ENCODE results near the gene NOTUM.

NOTUM gene

DNA sequence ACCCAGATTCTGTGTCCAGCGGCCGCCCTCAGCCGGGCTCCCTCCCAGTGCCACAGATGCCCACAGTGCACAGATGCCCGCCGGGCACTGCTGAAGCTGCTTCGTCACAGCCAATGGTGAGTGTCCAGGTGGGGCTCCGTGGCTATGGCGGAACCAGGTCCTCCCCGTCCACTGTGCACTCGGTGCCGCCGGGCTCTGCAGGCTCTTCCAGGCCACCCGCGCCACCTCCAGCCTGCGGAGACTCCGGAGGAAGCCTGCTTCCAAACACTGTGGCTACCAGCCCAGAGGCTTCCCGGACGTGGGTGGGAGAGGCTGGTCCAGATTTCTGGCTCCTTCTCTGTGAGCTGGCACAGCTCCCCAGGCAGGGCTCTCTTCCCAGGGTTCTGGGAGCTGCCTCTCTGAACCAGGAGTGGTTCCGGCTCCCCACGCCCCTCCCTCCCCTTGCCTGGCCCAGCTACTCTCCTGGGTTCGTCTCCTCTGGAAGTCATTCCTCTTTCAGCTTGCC, 21.1 kb downstream of the NOTUM start:
- no peak for DNase-seq (ENCODE audit: low read depth in 2 of 3, low spot score in 1 of 3)

DNA sequence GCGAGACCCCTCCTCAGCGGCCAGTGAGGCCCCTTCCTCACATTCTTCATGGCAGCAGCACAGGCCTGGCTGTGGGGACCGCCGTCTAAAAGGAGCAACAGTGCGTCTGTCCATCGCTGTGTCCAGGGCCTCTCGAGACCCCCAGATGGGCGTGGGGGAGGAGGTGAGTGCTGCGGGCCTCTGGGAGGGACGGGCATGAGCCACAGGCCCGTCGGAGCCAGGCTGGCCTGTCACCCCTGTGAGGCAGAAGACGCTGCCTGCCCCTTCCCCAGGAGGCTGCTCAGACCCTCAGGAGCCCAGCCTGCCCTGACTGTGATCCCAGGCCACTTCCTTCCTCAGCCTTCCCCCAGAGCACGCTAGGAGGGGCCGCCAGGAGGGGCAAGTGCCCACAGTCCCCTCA, 21.8 kb downstream of the NOTUM start:
- DNase-seq (ENCODE audit: low read depth in 2 of 3, low spot score in 1 of 3) = no peak

DNA sequence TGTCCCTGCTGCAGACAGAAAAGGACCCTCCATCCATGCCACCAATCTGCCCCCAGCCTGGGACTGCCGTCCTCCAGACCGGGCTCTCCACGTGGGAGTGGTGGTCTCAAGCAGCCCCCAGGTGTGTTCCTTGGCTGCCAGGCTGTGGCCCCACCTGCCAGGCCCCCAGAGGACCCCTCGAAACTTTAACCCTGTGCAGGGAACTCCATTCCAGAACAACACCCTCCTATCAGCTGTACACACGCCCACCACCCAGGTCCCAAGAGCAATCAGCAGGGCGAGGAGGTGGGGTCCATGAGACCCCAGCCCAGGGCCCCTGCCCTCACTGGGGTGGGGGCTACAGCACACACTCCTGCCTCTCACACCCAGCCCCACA, 25.3 kb downstream of the NOTUM start:
- DNase-seq (ENCODE audit: low read depth in 2 of 3, low spot score in 1 of 3) = no peak

DNA sequence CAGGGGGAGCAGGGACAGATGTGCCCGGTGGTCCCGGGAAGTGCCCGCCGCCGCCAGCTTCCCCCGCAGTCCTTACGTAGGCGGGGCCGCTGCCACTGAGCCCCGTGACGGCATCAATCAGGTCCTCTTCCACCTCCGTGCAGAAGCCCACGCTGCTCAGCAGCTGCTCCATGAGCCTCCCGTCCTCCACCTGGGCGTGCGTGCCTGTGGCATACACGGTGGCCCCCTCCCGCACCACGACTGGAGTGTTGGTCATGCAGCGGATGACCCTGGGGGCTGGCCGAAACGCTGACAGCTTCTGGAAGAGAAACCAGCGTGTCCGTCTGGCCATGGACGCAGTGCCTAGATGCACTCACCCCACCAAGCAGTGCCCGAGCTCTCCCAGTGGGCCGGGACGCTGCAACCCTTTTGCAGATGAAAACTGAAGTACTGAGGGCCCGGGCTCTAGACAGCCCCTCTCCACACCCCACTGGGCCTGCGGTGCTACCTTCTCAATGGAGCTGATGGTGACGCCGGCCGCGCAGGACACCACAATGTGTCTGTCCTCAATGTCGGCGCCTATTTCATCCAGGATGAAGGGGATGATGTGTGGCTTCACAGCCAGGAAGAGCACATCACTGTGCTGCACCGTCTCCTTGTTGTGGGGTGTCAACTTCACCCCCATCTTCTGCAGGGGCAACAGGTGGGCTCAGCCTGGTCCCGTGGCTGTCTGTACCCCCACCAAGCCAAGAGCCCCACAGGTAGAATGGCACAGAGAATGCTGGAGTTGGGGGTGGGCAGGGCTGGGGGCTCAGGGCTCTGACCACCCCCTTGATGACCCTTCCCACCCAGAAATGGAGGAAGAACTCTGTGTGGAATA, 25.9 kb downstream of the NOTUM start:
- DNase-seq (ENCODE audit: low read depth in 2 of 3, low spot score in 1 of 3) = no peak

DNA sequence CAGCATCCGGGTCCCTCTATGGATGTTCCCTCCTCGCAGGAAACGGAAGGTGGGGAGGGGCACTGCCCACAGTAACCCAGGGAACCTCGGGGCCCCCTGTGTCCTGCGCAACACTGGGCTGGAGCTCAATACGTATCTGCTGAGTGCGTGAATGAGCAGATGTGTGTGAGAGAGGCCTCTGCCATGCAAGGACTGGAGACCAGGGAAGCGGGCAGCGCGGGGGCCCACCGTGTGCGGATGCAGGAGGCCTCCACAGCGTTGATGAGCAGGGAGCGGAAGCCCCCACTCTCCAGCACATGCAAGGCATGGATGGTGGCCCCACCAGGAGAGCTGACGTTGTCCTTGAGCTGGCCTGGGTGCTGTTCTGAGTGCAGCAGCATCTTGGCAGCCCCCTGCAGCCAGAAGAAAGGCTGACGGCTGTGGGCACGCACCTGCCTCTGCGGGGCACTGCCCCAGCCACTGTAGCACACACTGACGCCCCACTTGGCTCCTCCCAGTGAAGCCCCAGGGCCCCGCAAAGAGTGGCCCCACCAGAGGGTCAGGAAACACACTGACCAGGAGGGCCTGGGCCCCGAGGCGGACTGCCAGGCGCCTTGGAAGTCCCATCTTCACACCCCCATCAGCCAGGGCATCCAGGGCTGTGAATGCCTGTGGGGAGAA, 26.8 kb downstream of the NOTUM start:
- no peak for DNase-seq (ENCODE audit: low read depth in 2 of 3, low spot score in 1 of 3)

DNA sequence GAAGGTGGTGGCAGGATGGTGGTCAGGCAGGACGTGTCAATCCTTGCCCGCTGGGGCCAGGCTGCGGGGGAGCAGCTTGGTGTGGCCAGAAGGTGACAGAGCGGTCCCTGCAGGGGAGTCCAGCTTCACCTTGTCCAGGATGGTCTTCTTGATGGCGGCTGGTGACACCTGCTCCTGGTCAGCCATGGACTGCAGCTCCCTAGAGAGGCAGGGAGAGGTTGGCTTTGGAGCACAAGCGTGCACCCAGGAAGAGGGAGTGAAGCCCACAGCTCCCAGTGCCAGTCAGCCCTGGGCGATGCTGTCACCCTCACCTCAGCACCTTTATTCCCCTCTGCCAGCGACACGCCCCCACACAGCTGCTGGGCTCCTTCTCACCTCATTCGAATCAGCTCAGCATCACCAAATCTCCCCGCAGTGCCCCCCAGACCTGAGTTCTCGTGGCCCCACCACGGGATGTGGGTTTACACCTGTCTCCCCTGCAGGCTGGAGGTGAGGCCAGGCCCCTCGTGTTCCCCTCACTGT, 27.7 kb downstream of the NOTUM start:
- no peak for DNase-seq (ENCODE audit: low read depth in 2 of 3, low spot score in 1 of 3)

DNA sequence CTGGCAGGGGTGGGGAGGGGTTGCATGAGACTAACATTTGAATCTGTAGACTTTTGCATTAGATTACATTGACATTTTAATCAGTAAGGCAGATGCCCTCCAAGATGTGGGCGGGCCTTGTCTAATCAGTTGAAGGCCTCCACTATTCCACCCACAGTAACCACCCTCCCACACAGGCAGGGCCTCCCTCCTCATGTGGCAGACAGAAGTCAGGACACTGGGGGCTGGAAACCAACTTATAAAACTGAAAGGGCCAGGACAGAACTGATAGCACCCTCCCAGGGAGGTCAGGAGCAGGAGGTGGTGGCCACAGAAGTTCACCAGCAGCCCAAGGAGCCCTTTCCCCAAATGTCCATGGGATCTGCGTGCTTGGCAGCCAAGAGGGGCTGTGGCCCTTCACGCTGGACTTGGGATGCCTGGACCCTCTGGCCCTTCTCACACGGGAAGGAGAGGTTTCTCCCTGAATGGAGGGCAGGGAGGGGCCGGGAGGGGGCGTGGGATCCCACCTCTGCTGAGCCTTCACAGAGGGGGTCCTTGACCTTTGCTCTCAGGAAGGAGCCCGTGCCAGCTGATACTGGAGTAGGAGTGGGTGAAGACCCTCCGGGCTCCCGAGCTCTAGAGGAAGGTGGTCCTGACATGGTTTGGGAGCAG, 28.5 kb downstream of the NOTUM start:
- DNase-seq (ENCODE audit: low read depth in 2 of 3, low spot score in 1 of 3) = no peak

DNA sequence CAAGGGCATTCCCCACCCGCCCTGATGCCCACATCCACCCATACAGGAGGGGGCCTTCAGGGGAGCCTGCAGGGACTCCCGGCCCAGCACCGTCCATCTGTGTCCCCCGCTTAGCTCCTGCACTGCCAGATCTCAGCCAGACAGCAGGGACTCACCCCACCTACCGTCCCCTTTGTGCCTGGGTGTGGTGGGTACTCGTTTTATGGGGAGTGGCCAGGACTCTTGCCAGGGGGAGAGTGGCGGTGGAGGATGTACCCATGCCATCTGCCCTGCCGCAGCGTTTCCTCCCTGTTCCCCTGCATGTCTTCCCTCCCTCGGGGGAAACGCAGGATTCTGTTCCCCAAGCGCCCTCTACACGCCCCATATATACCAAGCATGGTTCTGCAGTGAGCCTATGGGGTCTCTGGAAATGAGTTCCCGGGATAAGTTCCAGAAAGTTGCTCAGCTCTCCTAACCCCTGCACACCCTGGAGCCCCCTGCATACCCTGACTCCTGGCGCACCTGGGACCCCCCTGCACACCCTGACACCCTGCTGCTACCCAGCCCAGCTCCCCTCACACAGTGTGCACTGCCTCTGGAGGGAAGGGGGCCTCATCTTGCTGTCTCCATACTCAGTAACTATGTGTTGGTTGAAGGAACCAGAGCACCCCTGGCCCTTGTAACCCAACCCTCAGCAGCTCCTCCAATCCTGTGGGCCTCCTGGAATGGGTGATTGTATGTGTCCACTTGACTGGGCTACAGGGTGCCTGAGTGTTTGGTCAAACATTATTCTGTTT, 29.2 kb downstream of the NOTUM start:
- no peak for DNase-seq (ENCODE audit: low read depth in 2 of 3, low spot score in 1 of 3)

DNA sequence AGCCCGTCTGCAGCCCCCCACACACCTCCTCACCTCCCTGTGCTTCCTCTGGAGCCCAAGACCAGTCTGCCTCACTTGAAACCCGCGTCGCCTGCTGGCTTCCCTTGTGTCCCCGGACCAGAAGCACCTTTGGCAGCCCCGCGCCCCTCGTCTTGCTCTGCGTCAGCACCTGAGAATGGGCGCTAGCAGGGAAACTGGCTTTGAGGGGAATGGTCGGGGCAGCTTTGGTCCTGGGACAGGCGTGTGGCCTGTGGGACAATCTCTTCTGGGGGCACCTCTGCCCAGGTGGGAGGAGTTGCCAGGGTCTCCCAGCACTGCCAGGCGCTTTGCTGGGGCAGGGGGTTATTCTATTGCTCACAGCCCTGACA, 29.8 kb downstream of the NOTUM start:
- DNase-seq (ENCODE audit: low read depth in 2 of 3, low spot score in 1 of 3) = no peak

DNA sequence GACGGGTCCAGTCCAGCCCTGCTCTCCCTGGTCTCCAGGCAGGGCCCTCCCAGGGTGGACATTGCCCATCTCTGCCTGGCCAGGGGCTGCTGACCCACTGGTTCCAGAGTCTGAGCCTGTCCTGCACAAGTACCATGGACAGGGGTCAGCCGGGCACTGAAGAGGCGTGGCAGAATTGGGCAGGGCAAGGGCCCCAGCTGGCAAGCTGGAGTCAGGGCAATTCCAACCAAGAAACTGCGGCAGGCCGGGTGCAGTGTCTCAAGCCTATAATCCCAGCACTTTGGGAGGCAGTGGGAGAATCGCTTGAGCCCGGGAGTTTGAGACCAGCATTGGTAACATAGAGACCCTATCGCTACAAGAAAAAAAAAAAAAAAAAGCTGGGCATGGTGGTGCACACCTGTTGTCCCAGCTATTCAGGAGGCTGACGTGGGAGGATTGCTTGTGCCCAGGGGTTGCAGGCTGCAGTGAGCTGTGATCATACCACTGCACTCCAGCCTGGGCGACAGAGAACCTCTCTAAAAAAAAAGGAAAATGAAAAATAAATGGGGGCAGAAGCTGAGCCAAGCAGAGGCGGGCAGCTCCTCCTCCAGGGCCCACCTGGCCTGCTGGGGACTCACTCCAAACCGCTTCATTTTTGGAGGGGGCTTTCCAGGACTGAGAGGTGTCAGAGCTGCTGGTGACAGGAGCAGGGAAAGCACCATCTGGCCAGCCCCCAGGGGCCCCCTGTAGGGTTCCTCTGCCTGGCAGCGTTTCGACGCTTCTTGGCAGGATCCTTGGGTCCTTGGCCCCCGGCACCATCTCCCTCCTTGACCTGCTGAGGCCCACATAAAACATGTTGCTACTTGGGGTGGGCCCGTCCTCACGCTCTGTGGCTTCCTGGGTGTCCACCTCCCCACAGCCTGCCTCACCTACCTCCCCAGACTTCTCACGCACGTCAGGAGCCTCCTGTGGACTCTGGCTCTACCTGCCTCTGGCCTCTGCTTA, 30.6 kb downstream of the NOTUM start:
- no peak for DNase-seq (ENCODE audit: low read depth in 2 of 3, low spot score in 1 of 3)

DNA sequence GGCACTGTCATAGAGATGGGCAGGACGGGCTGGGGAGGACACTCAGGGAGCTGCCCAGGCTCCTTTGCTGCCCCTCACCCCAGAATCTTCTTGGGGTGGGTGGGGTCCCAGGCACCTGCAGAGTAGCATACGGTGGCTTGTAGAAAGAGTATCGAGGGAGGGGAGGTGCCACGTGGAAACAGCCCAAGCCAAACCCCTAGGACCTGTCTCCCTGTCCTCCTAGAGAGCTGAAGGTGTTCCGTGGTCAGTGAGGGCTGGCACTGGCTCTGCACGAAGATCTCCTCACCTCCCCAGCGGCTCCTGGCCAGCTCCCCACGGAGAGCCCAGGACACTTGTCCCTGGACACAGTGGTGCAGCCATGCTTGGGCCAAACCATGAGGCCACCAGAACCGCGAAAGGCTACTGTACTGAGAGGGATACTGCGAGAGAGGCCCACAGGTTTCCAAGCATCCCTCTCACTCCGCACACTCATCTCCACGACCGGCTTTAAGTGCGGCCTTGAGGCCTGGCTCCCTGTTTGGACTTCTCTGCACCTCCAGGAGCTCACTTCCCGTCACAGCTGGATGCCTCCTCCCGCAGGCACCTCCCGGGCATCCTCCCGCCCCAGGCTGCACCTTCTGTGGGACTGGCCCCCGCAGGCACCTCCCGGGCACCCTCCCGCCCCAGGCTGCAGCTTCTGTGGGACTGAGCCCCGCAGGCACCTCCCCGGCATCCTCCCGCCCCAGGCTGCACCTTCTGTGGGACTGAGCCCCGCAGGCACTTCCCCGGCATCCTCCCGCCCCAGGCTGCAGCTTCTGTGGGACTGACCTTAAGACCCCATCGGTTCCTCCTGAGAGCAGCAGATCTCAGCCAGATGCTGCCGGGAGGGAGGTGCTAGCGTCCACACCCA, 31.5 kb downstream of the NOTUM start:
- DNase-seq (ENCODE audit: low read depth in 2 of 3, low spot score in 1 of 3) = no peak

DNA sequence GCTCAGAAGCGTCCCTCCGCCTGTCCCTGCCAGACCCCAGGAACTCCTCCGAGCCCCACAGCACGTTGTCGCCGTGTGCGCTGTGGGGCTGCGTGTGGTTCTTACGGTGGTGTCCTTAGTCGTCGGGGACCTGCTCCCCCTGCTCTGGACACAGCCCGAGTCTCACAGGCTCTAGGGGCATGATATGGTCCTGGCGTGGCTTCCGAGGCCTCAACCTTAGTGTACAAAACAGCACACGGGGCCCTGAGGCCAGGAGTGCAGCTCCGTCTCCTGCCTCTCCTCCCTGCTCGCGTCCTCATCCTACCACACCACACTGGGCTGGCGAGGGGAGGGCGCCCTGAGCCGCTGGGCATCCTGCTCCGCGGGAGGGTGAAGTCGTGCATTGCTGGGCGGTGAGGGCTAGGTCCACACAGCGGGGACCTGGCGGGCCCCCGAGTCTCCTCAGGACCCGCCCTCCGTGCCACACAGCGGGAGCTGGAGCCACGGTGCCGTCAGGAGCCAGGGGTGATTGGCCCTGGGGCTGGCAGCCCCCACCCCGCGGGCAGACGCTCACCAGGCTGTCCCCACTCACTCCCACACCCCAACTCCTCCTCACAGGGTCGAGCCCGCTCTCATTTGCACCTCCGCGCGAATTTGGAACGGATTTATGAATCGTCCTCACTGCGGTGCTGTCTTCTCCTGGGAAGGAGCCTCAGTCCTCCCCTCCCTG, 32.3 kb downstream of the NOTUM start:
- DNase-seq (ENCODE audit: low read depth in 2 of 3, low spot score in 1 of 3) = no peak

DNA sequence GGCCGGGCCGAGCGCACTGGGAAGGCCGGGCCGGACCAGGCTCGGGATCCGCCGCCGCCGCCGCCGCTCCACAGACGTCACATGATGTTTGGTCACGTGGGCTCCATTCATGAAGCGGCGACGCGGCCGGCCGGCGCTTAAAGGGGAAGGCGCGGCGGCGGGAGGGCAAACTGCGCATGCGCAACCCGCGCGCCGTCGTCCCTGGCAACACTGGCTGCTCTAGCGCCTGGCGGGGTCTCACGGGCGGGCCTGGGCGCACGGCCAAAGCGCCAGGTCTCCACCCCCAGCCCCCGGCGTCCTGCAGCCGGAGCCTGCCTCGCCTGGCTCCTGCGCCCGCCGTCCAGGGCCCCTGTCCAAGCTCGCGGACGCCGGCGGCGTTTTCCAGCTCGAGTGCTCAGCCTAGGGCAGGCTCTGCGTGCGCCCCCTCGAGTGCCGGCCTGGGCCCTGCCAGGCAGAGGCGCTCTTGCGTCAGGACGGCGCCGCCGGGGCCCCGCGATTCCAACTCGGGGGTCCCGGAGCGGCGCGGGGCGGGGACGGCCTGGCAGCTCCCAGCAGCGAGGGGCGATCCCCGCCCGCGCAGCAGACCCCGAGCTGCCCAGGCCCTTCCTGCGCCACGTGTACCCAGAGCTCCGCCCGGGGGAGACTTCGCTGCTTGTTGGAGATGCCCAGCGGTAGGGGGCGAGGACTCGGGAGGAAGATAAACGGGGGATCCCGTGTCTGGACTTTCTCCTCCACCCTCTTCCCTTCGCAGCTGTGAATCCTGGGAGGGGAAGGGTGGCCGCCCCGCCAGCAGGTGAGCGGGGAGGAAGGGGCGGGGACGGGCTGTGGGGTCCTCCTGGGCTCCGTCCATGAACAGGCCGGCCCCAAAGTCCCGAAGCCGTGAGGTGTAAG, 33.1 kb downstream of the NOTUM start, which contains the start of gene MAFG:
MAFG (minus strand) TSS at position 83 of the 891 bp plus-strand sequence. CDS start 4,550 bp downstream, outside the sequence.
- DNase-seq (ENCODE audit: low read depth in 2 of 3, low spot score in 1 of 3) = peak; percentile 76 to 84 (median 77)

DNA sequence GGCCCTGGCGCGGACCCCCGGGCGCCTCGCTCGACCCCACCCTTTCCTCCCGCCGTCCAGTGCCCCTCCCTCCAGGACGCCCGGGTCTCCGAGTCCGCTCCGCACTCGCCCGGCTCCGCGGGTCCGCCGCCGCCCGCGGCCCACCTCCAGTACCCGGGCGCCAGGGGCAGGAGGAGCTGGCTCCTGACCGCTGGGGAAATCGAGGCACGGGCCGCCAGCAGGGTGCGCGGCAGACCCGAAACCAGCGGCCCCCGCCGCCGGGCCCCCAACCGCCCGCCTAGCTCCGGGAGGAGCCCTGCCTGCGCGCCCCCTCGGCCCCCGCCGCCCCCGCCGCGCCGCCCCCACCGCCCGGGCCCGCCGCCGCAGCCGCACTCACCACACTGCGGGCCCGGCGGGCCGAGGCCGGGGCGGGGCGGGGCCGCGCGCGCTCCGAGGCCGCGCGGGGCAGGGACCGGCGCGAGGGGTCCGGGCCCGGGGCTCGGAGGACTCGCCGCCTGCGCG, 33.8 kb downstream of the NOTUM start:
- no peak for DNase-seq (ENCODE audit: low read depth in 2 of 3, low spot score in 1 of 3)

DNA sequence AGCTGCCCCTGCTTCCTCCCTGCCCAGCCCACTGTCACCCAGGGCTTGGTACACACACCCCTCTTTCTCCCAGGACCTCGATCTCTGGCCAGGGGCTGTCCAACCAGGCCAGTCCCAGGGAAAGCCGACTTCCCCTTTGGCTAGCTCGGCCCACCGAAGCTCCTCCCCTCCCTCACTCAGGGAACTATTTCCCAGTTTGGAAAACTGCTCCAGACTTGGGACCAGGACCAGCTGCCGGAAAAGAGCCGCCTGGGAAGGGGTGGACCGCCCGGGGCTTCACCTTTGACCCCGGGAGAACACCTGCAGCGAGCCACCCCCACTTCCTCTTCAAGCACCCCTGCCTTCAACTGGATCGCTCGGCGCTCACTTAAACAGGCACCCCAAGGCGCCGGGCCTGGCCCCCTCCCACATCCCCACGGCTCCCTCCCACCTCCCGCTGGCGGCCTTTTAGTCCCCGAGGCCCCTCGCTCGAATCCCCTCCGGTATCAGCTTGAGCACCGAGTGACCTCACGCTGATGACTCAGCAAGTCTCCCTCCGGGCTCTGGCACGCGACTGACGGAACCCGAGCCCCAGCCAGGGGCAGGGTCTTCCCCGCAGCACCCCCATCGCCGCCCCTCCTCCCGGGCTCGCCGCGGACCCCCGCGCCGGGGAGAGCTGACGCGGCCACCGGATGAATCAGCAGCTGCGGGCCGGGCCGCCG, 34.4 kb downstream of the NOTUM start:
- DNase-seq (ENCODE audit: low read depth in 2 of 3, low spot score in 1 of 3) = peak in 1 of 3 donors; percentile 53

DNA sequence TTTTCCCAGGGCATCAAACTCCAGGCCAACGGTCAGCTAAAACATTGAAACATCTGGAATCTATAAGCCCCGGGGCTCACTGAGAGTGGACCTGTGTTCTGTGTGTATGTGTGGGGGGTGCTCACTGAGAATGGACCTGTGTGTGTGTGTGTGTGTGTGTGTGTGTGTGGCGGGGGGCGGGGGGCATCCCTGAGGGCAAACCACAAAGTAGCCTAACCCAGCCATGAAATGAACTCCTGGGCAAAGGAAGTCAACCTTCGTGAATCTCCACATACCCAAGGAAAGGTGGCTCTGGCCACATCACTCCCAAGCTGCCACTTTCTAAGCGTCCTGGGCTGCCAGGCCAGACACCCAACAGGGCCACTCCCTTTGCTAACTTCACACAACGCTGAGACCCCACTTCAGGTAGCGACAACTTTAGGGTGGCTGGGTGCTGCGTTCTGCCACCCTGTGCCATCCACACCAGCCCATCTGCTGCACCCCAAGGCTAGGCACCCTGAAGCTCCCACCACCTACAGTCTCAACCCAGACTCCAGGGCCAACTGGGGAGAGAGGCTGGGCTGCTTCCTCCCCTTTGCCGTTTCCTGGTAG, 35.0 kb downstream of the NOTUM start:
- DNase-seq (ENCODE audit: low read depth in 2 of 3, low spot score in 1 of 3) = no peak
